ENCODE data around the gene JAK1.

Gene JAK1

GRCh38 chr1:64996541-64997257, 30.4 kb upstream of the JAK1 start:
- Mint-ChIP-seq H3K36me3 (ENCODE audit: low read depth) (peaks cover 19% of the 10 kb centered on the region), H3K27me3 (ENCODE audit: low read depth) (peaks cover 10% of the 10 kb centered on the region), H3K4me1 (peaks cover 6% of the 10 kb centered on the region), H3K9me3 (peaks cover 19% of the 10 kb centered on the region), H3K27ac (no peak overlapping the region), H3K4me3 (no peak overlapping the region)
- TF ChIP-seq CTCF (IDR thresholded peaks at IDR 0.05; ENCODE audit: unreplicated experiment in 3 of 3), result no peak

DNA sequence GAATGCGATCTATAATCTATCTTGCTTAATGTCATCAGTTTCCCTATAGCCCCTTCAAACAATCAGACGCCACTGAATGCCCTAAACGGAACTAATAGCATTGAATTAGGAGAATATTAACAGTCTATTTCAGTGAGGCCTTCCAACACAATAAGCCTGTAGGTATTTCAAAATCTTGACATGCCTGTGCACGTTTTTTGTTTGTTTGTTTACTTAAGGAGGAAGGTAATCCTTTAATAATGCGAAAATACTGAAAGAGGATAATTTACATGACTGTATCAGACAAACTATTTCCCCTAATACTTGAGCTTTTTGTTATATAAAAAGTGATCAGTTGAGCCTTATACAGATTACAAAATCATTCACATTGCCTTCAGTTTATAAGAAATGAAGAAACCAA, 29.0 kb upstream of the JAK1 start:
- Mint-ChIP-seq H3K27ac (no peak overlapping the region), H3K27me3 (ENCODE audit: low read depth) (no peaks in the 10 kb centered on the region), H3K4me1 (no peaks in the 10 kb centered on the region), H3K9me3 (peaks cover 19% of the 10 kb centered on the region), H3K36me3 (ENCODE audit: low read depth) (peaks cover 19% of the 10 kb centered on the region), H3K4me3 (no peak overlapping the region)
- no peak for TF ChIP-seq CTCF (IDR thresholded peaks at IDR 0.05; ENCODE audit: unreplicated experiment in 3 of 3)

- no peak overlapping the region for H3K27ac Mint-ChIP-seq
- H3K4me1 Mint-ChIP-seq, result peaks cover 2% of the 10 kb centered on the region
These were observed 20.8 kb upstream of the JAK1 start for GRCh38 chr1:64986903-64987871.

DNA sequence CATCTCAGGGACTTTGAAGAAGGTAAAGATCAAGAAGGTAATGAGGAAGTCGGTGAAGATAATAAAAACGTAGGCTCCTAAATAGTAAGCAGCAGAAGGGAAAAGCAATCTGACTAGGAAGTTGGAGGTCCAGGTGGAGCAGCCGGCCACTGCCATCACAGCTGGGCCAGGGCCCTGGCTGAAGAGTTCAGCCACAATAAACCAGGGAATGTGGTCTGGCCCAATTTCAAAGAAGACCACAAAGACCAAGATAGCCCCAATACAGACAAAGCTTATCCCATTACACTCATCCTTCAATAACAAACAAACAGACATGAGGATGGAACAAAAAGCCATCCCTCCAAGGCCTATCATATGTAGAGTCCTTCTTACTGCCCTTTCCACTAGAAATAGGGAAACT, 18.4 kb upstream of the JAK1 start:
- no peak for TF ChIP-seq CTCF (IDR thresholded peaks at IDR 0.05; ENCODE audit: unreplicated experiment in 3 of 3)
- H3K4me3 Mint-ChIP-seq, result no peak overlapping the region
- no peaks in the 10 kb centered on the region for H3K27me3 Mint-ChIP-seq (ENCODE audit: low read depth)
- H3K4me1 Mint-ChIP-seq, result peaks cover 5% of the 10 kb centered on the region
- no peaks in the 10 kb centered on the region for H3K9me3 Mint-ChIP-seq
- H3K36me3 Mint-ChIP-seq (ENCODE audit: low read depth), result no peaks in the 10 kb centered on the region
- H3K27ac Mint-ChIP-seq, result no peak overlapping the region

More at GRCh38 chr1:64986903-64987871, 20.8 kb upstream of the JAK1 start:
- Mint-ChIP-seq H3K9me3 (no peaks in the 10 kb centered on the region), H3K36me3 (ENCODE audit: low read depth) (no peaks in the 10 kb centered on the region), H3K27me3 (ENCODE audit: low read depth) (no peaks in the 10 kb centered on the region), H3K4me3 (no peak overlapping the region)
- TF ChIP-seq CTCF (IDR thresholded peaks at IDR 0.05; ENCODE audit: unreplicated experiment in 3 of 3), result no peak

GRCh38 chr1:64984106-64984505, 17.8 kb upstream of the JAK1 start:
- Mint-ChIP-seq H3K36me3 (ENCODE audit: low read depth) (no peaks in the 10 kb centered on the region), H3K4me1 (peaks cover 5% of the 10 kb centered on the region), H3K9me3 (no peaks in the 10 kb centered on the region), H3K27ac (no peak overlapping the region), H3K4me3 (no peak overlapping the region), H3K27me3 (ENCODE audit: low read depth) (no peaks in the 10 kb centered on the region)
- no peak for TF ChIP-seq CTCF (IDR thresholded peaks at IDR 0.05; ENCODE audit: unreplicated experiment in 3 of 3)
